ENCODE data around the gene PLXNB2.

PLXNB2 gene

DNA sequence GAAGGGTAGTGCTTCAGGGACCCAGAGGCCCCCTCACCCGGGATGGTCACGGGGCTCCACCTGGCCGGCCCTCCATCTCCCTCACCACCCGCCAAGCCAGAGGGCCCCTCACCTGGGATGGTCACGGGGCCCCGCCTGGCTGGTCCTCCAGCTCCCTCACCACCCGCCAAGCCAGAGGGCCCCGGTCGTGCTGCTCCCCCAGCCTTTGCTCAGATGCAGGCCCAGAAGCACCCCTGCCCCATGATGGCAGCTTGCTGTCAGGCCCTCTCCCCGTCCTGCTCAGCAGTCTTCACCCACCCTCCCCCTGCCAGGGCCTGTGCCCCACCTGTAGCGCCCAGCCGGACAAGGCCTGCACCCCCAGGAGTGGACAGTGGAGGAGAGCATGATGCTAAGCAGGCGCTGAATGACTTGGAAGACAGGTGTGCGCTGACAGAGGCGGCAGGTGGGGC, 12.1 kb upstream of the PLXNB2 start:
- H3K4me3 ChIP-seq (replicated peaks in 1 of 2; ENCODE audit: low read depth in 2 of 2, low read length in 2 of 2), result no peak overlapping the region
- no peak for DNase-seq (ENCODE audit: low read depth in 2 of 2)
- TF ChIP-seq, protein P1, sequence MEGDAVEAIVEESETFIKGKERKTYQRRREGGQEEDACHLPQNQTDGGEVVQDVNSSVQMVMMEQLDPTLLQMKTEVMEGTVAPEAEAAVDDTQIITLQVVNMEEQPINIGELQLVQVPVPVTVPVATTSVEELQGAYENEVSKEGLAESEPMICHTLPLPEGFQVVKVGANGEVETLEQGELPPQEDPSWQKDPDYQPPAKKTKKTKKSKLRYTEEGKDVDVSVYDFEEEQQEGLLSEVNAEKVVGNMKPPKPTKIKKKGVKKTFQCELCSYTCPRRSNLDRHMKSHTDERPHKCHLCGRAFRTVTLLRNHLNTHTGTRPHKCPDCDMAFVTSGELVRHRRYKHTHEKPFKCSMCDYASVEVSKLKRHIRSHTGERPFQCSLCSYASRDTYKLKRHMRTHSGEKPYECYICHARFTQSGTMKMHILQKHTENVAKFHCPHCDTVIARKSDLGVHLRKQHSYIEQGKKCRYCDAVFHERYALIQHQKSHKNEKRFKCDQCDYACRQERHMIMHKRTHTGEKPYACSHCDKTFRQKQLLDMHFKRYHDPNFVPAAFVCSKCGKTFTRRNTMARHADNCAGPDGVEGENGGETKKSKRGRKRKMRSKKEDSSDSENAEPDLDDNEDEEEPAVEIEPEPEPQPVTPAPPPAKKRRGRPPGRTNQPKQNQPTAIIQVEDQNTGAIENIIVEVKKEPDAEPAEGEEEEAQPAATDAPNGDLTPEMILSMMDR (IDR thresholded peaks at IDR 0.05; ENCODE audit: low read depth, low read length), result no peak

DNA sequence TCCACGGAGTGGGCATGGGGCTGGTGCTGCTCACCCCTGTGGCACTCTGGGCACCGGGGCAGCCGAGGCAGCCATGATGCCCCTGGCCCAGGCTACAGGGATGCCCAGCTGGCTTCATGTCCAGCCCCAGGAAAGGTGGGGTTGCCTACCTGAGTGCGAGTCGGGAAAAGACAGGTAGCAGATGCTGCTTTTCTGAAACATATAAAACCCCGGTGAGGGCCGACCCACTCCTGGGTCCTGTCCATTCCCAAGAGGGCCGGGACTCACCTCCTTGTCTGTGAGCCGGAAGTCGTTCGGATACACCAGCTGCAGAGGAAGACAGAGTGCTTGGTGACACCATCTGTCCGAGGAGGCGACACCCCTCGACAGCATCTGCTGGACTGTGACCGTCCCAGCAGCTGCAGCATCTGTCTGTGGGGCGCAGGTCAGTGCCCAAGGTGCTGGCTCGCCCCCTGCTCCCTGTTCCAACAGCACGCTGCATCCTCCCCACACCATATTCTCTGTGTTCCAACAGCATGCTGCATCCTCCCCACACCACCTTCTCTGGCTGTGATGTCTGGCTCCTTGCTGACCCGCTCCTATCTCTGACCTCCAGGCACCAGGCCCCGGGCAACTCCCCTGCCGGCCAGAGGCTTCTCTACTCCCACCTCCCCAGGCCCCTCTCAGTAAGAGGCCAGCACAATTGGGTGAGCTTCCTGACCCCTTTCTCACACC, 11.4 kb upstream of the PLXNB2 start:
- TF ChIP-seq, protein P1 (IDR thresholded peaks at IDR 0.05; ENCODE audit: low read depth, low read length), result no peak
- H3K4me3 ChIP-seq (replicated peaks in 1 of 2; ENCODE audit: low read depth in 2 of 2, low read length in 2 of 2), result no peak overlapping the region
- no peak for DNase-seq (ENCODE audit: low read depth in 2 of 2)

DNA sequence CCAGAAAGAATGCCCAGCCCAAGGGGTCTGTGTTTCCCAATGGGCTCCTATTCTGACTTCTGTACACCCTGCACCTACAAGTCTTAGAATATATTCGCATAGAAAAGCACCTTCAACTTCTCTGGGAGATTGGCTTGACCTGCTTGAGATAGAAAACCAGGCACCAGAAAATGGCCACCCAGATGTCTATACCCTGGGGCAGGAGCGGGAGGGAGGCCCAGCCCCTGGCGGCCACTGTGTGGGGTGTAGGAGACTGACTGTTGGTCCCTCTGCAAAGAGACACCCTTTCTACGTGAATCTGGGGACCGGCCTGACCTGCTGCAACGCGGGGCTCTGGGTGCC, 10.9 kb upstream of the PLXNB2 start:
- TF ChIP-seq, protein P1 (IDR thresholded peaks at IDR 0.05; ENCODE audit: low read depth, low read length), result no peak
- DNase-seq (ENCODE audit: low read depth in 2 of 2), result no peak
- H3K4me3 ChIP-seq (replicated peaks in 1 of 2; ENCODE audit: low read depth in 2 of 2, low read length in 2 of 2), result no peak overlapping the region

DNA sequence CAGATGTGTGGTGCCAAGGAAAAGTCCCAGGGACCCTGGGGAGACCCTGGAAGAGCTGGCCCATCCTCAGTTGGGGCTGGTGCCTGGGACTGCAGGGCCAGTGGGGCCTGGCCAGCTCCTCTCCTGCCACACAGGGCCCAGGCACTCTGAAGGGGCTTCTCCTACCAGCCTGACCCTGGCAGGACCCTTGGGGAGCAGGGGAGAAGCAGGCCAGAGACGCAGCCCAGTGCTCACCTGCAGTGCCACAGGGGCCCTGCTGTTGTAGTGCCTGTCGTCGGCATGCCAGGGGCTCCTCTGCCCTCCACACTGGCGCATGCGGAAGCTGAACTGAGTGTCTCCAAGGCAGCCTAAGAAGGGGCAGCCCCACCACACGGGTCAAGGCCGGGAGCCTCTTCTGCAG, 10.2 kb upstream of the PLXNB2 start:
- H3K4me3 ChIP-seq (replicated peaks in 1 of 2; ENCODE audit: low read depth in 2 of 2, low read length in 2 of 2), result no peak overlapping the region
- TF ChIP-seq, protein P1 (IDR thresholded peaks at IDR 0.05; ENCODE audit: low read depth, low read length), result no peak
- no peak for DNase-seq (ENCODE audit: low read depth in 2 of 2)

DNA sequence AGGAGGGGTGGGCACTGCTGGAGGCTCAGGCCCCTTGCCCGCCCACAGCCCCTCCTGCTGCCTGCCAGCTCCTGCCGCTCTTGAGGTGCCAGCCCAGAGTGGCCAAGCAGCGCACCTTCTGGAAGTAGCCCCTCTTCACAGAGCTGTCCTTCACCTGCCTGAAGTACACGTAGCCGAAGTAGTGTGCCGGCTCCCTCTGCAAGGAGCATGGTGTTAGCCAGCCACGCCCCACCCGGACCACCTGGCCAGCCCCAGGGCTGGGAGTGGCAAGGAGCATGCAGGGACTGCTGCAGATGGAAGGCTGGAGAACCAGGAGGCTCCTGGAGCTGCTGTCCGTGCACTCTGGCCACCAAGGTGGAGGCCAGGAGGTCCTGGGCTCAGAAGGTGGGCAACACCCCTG, 9.7 kb upstream of the PLXNB2 start:
- no peak overlapping the region for H3K4me3 ChIP-seq (replicated peaks in 1 of 2; ENCODE audit: low read depth in 2 of 2, low read length in 2 of 2)
- no peak for DNase-seq (ENCODE audit: low read depth in 2 of 2)
- TF ChIP-seq, protein P1 (IDR thresholded peaks at IDR 0.05; ENCODE audit: low read depth, low read length), result no peak

DNA sequence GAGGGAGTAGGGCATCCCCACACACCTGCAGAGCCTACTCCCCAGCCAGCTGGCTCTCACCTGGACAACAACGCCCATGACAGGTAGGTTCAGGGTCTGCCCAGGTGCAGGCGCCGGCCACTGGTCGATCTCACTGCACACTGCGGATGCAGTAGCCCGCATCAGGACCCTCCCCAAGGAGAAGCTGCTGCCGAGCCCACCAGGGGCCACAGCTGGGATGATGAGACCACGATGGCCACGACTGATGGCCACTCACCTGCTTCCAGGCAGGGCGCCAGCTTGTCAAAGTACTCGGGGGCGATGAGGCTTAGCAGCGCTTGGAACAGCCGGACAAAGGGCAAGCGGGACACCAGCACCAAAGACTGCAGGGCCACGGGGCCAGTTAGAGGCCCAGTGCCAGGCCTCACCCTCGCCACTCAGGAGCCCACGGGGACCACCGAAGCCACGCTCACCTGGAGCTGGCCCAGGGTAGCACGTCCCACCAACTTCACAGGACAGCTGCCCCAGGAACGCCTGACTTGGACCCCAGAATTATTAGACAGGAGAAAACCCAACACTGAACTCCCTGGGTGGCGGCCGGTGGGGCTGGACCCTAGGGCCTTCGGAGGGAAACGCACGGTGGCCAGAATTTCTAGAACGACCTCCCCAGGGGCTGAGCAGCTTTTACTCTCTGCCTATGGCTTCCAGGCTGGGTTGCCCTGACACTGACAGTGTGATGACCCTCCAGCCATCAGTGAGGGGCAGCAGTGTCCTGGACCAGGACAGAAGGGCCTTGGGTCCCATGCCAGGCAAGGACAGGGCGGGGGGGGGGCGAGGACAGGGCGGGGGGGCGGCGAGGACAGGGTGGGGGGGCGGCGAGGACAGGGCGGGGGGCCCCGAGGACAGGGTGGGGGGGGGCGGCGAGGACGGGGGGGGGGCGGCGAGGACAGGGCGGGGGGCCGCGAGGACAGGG, 8.9 kb upstream of the PLXNB2 start:
- no peak overlapping the region for H3K4me3 ChIP-seq (replicated peaks in 1 of 2; ENCODE audit: low read depth in 2 of 2, low read length in 2 of 2)
- DNase-seq (ENCODE audit: low read depth in 2 of 2), result no peak
- TF ChIP-seq, protein P1 (IDR thresholded peaks at IDR 0.05; ENCODE audit: low read depth, low read length), result no peak

All from cardiac fibroblast (primary cell).